Transverse colon (tissue), 3 donors: ENCODE data around the gene MEIOB.

Experiments used
- EP300 ChIP-seq: sonication (generic); formaldehyde crosslinking; IDR thresholded peaks from one replicate; pipeline ENCODE4 v1.6.1; 2017; ENCODE audit warnings: antibody characterized with exemption, low read depth
- TF ChIP-seq, protein P1 (sequence below), 5 experiments: fragments of 200-600 bp in 3 of 5; fragments of 450-650 bp in 2 of 5; sonication (generic) in 3 of 5; IDR thresholded peaks; 1 replicate in 2 of 5; 2 replicates in 3 of 5; pipeline ENCODE4 v1.5.1; 2016 to 2017; ENCODE audit warnings: antibody characterized with exemption in 5 of 5, inconsistent platforms in 3 of 5, mild to moderate bottlenecking in 2 of 5, moderate library complexity in 1 of 5

- TF ChIP-seq, protein P1, sequence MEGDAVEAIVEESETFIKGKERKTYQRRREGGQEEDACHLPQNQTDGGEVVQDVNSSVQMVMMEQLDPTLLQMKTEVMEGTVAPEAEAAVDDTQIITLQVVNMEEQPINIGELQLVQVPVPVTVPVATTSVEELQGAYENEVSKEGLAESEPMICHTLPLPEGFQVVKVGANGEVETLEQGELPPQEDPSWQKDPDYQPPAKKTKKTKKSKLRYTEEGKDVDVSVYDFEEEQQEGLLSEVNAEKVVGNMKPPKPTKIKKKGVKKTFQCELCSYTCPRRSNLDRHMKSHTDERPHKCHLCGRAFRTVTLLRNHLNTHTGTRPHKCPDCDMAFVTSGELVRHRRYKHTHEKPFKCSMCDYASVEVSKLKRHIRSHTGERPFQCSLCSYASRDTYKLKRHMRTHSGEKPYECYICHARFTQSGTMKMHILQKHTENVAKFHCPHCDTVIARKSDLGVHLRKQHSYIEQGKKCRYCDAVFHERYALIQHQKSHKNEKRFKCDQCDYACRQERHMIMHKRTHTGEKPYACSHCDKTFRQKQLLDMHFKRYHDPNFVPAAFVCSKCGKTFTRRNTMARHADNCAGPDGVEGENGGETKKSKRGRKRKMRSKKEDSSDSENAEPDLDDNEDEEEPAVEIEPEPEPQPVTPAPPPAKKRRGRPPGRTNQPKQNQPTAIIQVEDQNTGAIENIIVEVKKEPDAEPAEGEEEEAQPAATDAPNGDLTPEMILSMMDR (IDR thresholded peaks at IDR 0.05) = no peak
- TF ChIP-seq EP300 = no peak
Observed at GRCh38 chr16:1916640-1916990, 44.7 kb upstream of the MEIOB start.
